ENCODE measurements around the gene RSRC2.
A peak's percentile ranks its signal among the peaks of the same experiment; 100 is the strongest.

DNA sequence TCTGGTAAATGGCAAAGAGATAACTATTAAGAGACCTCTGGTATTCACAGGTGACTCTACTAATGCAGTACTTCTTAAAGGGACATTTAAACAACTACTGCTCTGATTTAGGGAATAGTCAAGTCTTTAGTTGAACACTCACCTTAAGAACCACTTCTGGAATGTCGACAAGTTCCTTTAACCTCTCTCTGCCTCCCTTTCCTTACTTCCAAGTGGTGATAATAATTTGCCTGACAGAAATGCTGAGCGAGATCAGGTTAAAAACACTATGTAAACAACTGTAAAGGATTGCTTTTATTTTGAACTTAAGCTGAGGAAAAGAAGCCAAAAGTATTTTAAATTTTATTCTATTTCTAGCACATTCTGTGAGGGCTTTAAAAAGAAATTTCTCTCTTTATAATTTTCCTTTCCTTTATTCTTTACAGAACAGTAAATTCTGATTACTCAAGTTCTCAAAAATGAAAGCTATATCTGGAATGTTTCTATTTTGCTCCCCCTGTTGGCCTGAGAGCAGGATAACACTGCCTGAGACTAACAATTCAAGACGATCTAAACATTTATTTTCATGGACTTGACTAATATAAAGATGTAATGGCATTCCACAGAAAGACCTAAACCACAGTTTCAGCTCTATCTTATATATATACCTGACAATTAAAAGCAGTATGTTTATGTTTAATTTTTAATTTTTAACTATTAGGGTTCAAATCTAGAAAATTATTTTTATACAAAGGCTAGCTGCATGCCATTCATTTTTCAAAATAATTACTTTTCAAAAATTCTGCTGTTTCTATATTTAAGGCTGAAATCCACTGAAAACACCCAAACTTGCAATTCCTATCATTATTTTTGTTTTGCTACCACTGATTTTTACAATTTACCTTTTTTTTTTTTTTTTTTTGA, 55.2 kb downstream of the RSRC2 start:
- TF ChIP-seq, protein P1, sequence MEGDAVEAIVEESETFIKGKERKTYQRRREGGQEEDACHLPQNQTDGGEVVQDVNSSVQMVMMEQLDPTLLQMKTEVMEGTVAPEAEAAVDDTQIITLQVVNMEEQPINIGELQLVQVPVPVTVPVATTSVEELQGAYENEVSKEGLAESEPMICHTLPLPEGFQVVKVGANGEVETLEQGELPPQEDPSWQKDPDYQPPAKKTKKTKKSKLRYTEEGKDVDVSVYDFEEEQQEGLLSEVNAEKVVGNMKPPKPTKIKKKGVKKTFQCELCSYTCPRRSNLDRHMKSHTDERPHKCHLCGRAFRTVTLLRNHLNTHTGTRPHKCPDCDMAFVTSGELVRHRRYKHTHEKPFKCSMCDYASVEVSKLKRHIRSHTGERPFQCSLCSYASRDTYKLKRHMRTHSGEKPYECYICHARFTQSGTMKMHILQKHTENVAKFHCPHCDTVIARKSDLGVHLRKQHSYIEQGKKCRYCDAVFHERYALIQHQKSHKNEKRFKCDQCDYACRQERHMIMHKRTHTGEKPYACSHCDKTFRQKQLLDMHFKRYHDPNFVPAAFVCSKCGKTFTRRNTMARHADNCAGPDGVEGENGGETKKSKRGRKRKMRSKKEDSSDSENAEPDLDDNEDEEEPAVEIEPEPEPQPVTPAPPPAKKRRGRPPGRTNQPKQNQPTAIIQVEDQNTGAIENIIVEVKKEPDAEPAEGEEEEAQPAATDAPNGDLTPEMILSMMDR (IDR thresholded peaks at IDR 0.05 in 8 of 11, conservative IDR thresholded peaks at IDR 0.05 in 3 of 11), result peak; percentile 62 to 85 (median 80)
- no peak for TF ChIP-seq POLR2A (IDR thresholded peaks at IDR 0.05)
